GM21529 (cell line): ENCODE data around the gene PLA2G6.
"Not testable (repeated sequence)": the region's sequence is repeated elsewhere in the genome, so short reads cannot be mapped to it uniquely, and the experiment has no call there.

Source experiments
- ATAC-seq: cut with Tn5 transposase; IDR thresholded peaks from one replicate; pipeline ENCODE4 v1.9.1; 2021; ENCODE audit not compliant: unreplicated experiment

PLA2G6 gene

GRCh38 chr22:38191731-38192474, 10.3 kb upstream of the PLA2G6 start:
- no peak for ATAC-seq

GRCh38 chr22:38191055-38191454, 9.4 kb upstream of the PLA2G6 start:
- ATAC-seq: no peak

- no peak for ATAC-seq
These were observed 9.0 kb upstream of the PLA2G6 start for GRCh38 chr22:38190581-38190980.

- no peak for ATAC-seq
These were observed 7.5 kb upstream of the PLA2G6 start for GRCh38 chr22:38189104-38189503.

- ATAC-seq: no peak
These were observed 6.0 kb upstream of the PLA2G6 start for GRCh38 chr22:38187413-38188212.

- no peak for ATAC-seq
These were observed 4.8 kb upstream of the PLA2G6 start for GRCh38 chr22:38186429-38186828.

GRCh38 chr22:38184788-38185187, 3.2 kb upstream of the PLA2G6 start:
- ATAC-seq: no peak

- ATAC-seq: no peak
These were observed 683 bp downstream of the PLA2G6 start for GRCh38 chr22:38180841-38181452.

- ATAC-seq: not testable (repeated sequence)
These were observed 3.1 kb downstream of the PLA2G6 start for GRCh38 chr22:38178605-38178937.

- ATAC-seq: no peak
These were observed 3.6 kb downstream of the PLA2G6 start for GRCh38 chr22:38177926-38178604.

GRCh38 chr22:38177571-38177925, 4.1 kb downstream of the PLA2G6 start:
- ATAC-seq: not testable (repeated sequence)

- ATAC-seq: no peak
These were observed 4.6 kb downstream of the PLA2G6 start for GRCh38 chr22:38177044-38177443.

- no peak for ATAC-seq
These were observed 5.4 kb downstream of the PLA2G6 start for GRCh38 chr22:38176170-38176741.

GRCh38 chr22:38175206-38176118, 6.2 kb downstream of the PLA2G6 start:
- ATAC-seq: no peak

- ATAC-seq: no peak
These were observed 7.0 kb downstream of the PLA2G6 start for GRCh38 chr22:38174626-38175025.

GRCh38 chr22:38173641-38173906, 8.1 kb downstream of the PLA2G6 start:
- no peak for ATAC-seq

GRCh38 chr22:38172832-38173640, 8.6 kb downstream of the PLA2G6 start:
- no peak for ATAC-seq

GRCh38 chr22:38171927-38172831, 9.5 kb downstream of the PLA2G6 start:
- ATAC-seq: no peak

GRCh38 chr22:38170469-38170868, 11.2 kb downstream of the PLA2G6 start:
- no peak for ATAC-seq
